ENCODE measurements around the gene VEPH1. TPM values are rescaled to one million over a fixed set of nuclear protein-coding genes. Genes with fewer than 3 reads are reported as not detected.
"Not testable (repeated sequence)": the region's sequence is repeated elsewhere in the genome, so short reads cannot be mapped to it uniquely, and the experiment has no call there.

The VEPH1 gene
- polyA plus RNA-seq, 10 donors, result 0.36 to 1.7 (median 1.1) TPM

GRCh38 chr3:157353652-157354051, 149.6 kb downstream of the VEPH1 start:
- DNase-seq, result no peak

- DNase-seq, result no peak
These were observed 151.2 kb downstream of the VEPH1 start for GRCh38 chr3:157351981-157352380.

GRCh38 chr3:157350651-157351050, 152.6 kb downstream of the VEPH1 start:
- DNase-seq, result not testable (repeated sequence)

DNA sequence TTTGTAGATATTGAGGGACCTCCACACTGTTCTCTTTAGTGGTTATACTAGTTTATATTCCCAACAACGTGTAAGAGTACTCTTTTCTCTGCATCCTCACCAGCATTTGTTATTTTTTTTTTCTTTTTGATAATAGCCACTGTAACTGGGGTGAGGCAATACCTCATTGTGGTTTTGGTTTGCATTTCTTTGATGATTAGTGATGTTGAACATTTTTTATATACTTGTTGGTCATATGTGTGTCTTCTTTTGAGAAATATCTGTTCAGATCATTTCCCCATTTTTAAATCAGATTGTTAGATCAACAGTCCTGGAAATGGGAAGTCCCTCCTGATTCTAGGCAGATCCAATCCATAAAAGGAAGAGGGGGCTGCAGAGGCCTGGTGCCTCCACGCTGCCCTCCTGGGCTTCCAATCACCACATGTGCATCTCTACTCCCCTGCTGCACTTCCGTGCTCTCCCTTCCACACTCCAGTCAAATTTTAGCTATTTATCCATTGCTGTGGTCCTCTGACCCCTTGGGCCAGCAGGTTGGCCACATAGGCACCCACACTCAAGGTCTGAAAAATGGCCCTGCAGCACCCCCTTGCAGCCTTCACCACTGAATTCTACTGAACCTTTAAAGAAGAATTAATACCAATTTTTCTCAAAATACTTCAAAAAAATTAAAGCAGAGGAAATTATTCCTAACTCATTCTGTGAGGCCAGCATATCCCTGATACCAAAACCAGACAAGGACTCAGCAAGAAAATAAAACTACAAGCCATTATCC, 154.7 kb downstream of the VEPH1 start:
- not testable (repeated sequence) for DNase-seq

GRCh38 chr3:157347577-157348303, 155.5 kb downstream of the VEPH1 start:
- DNase-seq, result no peak

- no peak for DNase-seq
These were observed 166.8 kb downstream of the VEPH1 start for GRCh38 chr3:157336252-157337009.

DNA sequence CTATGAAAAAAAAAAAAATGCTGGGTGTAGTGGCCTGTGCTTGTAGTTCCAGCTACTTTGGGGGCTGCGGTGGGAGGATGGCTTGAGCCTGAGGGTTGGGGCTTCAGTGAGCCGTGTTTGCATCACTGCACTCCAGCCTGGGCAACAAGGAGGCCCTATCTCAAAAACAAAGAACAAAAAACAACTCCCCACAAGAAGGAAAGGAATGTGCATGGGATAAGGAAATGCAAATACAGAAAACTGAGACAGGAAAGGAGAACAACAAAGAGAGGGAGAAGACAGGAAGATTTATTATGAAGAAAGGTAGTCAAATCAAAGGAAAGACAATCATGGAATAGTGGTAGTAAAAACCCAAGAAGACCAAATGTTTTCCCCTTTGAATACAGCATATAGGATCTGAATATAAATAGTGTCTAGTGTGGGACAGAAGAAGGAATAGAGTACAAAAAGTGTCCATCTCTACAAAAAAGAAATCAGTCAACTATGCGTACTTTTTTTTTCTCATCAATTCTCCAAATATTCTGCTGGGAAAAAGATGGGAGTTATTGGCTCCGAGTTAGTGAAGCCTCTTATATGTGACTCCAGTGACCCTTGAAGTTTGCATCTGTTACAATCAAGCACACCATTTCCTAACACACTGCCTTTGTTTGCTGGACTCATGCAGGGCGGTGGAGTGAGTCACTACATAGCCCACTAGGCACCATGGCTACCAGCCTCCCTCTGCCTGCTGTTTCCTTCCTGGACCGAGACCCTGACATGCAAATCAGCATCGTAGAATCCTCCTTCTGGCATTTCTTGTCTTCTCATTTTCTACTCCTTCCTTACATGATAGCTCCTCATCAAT, 167.8 kb downstream of the VEPH1 start:
- no peak for DNase-seq

DNA sequence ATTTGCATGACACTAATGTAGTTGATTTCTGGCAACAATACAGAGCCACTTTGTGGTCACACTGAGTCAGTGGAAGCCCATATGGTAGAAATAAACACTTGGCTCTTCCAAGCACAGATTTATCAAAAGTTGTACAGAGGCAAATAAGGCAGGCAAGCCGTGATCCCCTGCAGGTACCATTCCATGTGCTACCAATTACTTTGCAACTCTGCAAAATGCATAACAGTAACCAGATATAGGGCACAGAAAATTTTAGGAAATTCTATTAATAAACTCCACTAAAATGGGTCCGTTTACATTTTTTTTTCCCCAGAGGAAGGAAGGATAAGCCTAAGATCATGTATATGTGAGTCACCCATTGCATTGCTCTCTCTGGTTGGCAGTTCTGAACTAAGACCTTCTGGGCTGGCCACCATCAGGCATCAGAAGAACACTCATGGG, 169.6 kb downstream of the VEPH1 start:
- DNase-seq, result peak in 1 of 3 donors; percentile 90

DNA sequence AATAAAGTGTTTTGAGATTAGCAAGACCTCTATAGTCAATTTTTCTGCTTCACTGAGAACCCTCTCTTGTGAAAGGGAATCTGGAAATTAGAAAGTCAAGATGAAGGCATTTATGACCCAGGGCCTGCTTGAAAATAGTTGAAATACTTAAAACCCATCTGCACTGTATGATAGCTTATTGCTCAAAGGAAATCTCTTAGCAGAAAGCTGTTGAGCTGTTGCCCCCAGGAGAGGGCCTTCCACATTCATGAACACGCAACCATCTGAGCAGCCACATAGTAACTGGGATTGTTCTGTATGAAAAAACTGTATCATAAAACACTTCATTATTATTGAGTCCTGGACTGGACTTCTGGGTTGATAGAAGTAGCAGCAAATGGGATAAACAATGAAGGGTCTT, 173.0 kb downstream of the VEPH1 start:
- DNase-seq, result peak in 1 of 3 donors; percentile 36

DNA sequence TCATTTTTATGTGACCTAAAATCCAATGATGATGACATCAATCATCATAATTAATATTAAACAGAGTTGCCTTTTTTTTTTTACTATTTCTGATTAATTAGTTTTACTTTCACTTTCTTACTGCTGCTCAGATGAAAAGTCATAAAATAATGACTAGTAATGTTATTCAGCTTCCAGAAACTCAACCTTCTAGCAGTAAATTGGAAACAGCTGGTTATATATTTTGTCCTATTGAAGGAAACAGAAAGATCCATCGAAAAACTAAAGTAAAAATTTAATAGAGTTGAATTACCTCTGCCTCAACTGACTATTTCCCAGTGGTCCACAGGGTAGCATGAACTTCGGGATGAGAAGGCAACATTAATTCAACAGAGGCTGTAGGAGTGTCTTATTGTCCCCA, 173.7 kb downstream of the VEPH1 start:
- peak in 1 of 3 donors; percentile 40 for DNase-seq

DNA sequence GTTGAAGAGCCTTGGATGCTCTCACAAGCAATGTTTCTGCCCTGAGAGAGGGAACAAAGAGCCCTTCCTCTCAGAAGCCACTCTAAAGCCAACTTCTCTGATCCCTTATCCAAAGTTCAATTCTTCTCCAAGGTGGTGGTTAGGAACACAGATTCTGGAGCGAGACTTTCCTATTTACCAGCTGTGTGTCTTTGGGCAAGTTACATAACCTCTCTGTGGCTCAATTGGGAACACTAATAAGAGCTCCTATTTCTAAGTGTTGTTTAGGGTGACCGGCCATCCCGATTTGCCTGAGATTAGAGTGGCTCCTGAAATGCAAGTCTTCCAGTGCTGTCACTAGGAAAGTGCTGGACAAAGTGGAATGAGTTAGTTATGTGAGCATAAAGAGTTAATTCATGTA, 175.4 kb downstream of the VEPH1 start:
- no peak for DNase-seq

DNA sequence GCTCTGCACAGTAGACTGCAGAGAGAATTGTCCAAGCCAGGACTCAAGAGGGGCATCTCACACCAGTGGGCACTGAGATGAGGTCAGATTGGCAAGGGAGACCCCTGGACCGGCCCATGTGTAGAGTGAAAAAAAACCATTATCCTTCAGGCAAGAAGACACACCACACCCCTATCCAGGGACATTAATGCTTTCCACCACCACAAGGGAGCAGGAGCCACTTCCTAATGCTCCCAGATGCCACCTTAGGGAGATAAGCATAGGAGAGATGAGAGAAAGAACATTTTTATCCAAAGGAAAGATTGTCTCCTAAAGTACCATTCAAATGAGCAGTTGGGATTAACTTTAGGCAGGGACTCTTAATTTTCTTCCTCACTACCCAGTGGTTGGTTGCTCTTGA, 176.2 kb downstream of the VEPH1 start:
- DNase-seq, result no peak

- DNase-seq, result not testable (repeated sequence)
These were observed 178.3 kb downstream of the VEPH1 start for GRCh38 chr3:157324869-157325268.

DNA sequence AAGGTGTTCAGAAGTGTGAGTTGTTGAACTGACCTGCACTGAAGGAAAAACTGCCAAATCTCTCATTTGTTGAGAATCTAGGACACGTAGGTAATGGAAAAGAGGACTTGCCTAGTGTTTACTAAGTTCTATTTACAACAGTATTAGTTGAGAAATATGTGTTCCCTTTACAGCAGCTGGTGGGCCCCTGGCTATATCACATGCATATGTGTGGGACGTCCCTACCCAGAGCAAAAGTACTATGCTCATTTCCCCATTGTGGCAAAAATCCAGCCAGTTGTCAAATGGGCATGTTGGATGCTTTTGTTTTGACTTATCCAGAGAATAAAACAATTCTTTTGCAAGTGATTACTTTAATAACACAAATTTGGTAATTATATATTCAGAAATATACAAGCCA, 179.9 kb downstream of the VEPH1 start:
- no peak for DNase-seq

DNA sequence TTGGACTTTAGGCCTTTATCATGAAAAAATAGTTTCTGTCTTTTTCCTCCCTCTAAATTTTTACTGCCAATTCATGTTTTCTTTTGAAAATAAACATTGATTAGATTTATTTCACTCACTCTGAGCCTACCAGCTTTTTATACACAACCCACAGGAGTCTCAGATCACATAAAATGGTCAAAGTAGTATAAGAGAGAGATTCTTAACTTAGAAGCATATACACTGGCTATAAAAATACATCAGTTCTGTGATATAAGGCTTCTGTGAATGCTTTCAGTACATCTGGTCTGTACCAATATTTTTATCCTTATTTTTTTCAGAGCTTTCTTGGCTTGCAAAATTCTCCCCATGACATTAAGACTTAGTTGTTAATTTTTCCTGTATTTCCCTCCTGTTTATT, 183.5 kb downstream of the VEPH1 start:
- DNase-seq, result peak in 1 of 3 donors; percentile 53

- DNase-seq, result no peak
These were observed 184.5 kb downstream of the VEPH1 start for GRCh38 chr3:157318639-157319288.

DNA sequence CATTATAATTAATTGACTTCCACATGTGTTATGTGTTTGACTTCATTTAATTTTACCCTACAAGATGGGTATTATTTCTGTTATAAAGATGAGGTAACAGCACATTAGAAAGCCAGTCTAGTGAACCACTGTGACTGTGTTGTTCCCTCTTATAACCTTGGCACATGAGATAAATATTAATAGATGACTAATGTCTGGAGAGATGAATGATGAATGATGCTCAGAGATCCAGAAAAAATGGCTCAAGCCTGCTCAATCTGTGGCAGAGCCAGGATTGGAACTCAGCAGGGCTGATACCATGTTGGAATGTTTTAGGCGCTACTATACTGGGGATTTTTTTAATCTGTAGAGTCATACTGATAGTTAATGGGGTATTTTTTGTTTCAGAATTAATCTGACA, 185.3 kb downstream of the VEPH1 start:
- DNase-seq, result no peak

- no peak for DNase-seq
These were observed 190.0 kb downstream of the VEPH1 start for GRCh38 chr3:157313186-157313585.

DNA sequence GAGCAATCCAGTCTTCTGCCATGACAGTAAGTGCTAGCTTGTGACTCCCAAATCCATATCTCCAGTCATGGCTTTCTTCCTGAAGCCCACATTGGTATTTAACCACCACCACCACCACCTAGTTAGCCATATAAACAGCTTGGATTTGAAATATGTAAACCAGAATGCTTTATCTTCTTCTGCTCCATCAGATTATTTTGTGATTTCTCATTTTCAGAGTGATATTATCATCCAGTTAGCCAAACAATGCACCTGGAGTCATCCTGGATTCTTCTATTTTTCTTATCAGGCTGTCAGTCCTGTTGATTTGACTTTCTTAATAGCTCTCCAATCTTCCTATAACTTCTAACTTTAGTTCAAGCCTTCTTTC, 190.9 kb downstream of the VEPH1 start:
- DNase-seq, result no peak

GRCh38 chr3:157311633-157312375, 191.4 kb downstream of the VEPH1 start:
- peak; percentile 72 to 91 (median 89) for DNase-seq

Data from muscle of back (tissue), 11 donors.